Measurements from ENCODE around the gene XXYLT1. TPM values are rescaled to one million over a fixed set of nuclear protein-coding genes. Genes with fewer than 3 reads are reported as not detected.

Gene XXYLT1
- total and polyA plus RNA-seq, 12 donors: 2.2 to 7.2 (median 3.6) TPM

- no peaks in the 10 kb centered on the region for H3K27me3 ChIP-seq
- TF ChIP-seq CTCF (IDR thresholded peaks at IDR 0.05): no peak
- no peak overlapping the region for H3K27ac ChIP-seq
- ATAC-seq: no peak
- H3K4me1 ChIP-seq: peaks cover 0 to 42% (median 18%) of the 10 kb centered on the region in 9 donors
- 94 to 97% methylated on average over 10 of the region's 10 CpGs for WGBS, 2 donors
- no peak for DNase-seq
- H3K9me3 ChIP-seq: peaks cover 0 to 5% (median 0%) of the 10 kb centered on the region in 11 donors
- H3K36me3 ChIP-seq: no peaks in the 10 kb centered on the region
- no peak overlapping the region for H3K4me3 ChIP-seq
- intact Hi-C loops (cut with DNase I): no loop called here
These were observed 238.0 kb downstream of the XXYLT1 start for GRCh38 chr3:195032955-195033354.

DNA sequence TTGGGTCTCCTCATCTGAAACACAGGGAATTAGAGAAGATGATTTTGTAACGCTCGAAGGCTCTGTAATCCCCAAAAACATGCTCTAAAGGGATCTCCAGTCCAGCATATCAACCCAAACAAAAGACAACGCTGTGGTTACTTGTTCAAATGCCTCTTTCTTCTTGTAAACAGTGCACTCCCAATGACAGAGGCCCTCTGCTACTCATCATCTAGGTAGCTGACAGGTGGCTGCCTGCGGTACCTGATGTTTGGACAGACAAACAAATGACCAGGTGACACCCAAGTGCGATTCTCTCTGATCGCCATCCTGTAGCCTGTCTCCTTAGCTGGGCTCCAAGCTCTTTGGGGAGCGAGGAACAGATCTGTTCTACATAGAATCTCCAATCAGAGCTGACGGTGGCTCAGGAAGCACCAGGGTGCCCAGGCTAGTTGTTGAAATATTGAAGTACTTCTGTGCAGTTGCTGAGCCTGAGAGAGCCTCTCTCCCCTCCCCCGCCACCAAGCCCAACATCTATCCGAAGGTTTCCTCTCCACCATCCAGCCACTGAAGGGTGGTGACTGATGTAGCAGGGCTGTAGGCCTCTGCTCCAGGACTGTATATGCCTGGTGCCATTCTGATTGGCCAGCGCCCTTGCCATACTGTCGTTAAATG is 238.7 kb downstream of the XXYLT1 start:
- H3K4me1 ChIP-seq: peaks cover 0 to 42% (median 18%) of the 10 kb centered on the region in 9 donors
- H3K27ac ChIP-seq: peak overlapping the region in 3 of 10 donors; percentile 24 to 83 (median 82)
- H3K9me3 ChIP-seq: peaks cover 0 to 3% (median 0%) of the 10 kb centered on the region in 11 donors
- no peaks in the 10 kb centered on the region for H3K27me3 ChIP-seq
- no peaks in the 10 kb centered on the region for H3K36me3 ChIP-seq
- TF ChIP-seq CTCF (IDR thresholded peaks at IDR 0.05): no peak
- ATAC-seq (no peak), DNase-seq (no peak)
- intact Hi-C loops (cut with DNase I): no loop called here
- no peak overlapping the region for H3K4me3 ChIP-seq
- WGBS, 2 donors: 82 to 83% methylated on average over 12 of the region's 12 CpGs

DNA sequence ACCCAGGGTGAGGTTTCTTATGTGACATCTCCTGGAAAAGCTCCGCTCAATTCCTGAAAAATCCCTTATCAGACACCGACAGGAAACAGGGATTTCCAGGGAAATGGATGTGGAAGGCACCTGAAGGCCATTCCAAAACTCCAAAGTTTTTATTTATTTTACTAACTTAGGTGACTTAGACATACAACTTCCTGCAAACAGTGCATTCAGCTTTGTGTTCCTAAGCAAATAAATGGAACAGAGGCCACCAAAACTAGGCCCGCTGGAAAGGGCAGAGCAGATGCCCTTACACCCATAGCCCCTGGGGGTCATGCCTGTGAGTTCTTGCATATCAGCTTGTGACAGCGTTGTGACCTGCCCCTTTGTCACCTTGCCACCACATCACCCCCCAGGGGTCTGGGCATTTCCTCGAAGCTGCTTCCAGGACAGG is 239.4 kb downstream of the XXYLT1 start:
- Histone ChIP-seq H3K9me3 (no peaks in the 10 kb centered on the region), H3K4me1 (peaks cover 0 to 42% (median 18%) of the 10 kb centered on the region in 9 donors), H3K27ac (peak overlapping the region in 8 of 10 donors; percentile 38 to 83 (median 70)), H3K27me3 (no peaks in the 10 kb centered on the region), H3K4me3 (no peak overlapping the region), H3K36me3 (no peaks in the 10 kb centered on the region)
- no peak for DNase-seq
- peak in 4 of 8 donors; percentile 31 to 35 (median 32) for ATAC-seq
- intact Hi-C loops (cut with DNase I): no loop called here
- 66 to 67% methylated on average over 5 of the region's 5 CpGs for WGBS, 2 donors
- TF ChIP-seq CTCF (IDR thresholded peaks at IDR 0.05): no peak

GRCh38 chr3:195030791-195031321 is 240.1 kb downstream of the XXYLT1 start:
- ATAC-seq (peak; percentile 27 to 66 (median 40)), DNase-seq (no peak)
- H3K27ac ChIP-seq: peak overlapping the region in 8 of 10 donors; percentile 38 to 83 (median 70)
- H3K36me3 ChIP-seq: no peaks in the 10 kb centered on the region
- H3K9me3 ChIP-seq: no peaks in the 10 kb centered on the region
- H3K4me1 ChIP-seq: peaks cover 0 to 42% (median 18%) of the 10 kb centered on the region in 9 donors
- intact Hi-C loops (cut with DNase I): no loop called here
- TF ChIP-seq CTCF (IDR thresholded peaks at IDR 0.05): no peak
- H3K27me3 ChIP-seq: no peaks in the 10 kb centered on the region
- WGBS, 2 donors: 61 to 72% methylated on average over 13 of the region's 13 CpGs
- H3K4me3 ChIP-seq: no peak overlapping the region
